ENCODE results near the gene ITGB5. TPM values are rescaled to one million over a fixed set of nuclear protein-coding genes. Genes with fewer than 3 reads are reported as not detected.

The ITGB5 gene
- polyA plus RNA-seq, 2 of the 4 experiments (the other 2 are of a cell fraction) = 201 to 260 TPM

GRCh38 chr3:124805671-124806070 lies 81.5 kb downstream of the ITGB5 start (continued):
- TF ChIP-seq HMGXB4 (CRISPR knock-in tag; IDR thresholded peaks at IDR 0.05; ENCODE audit: borderline replicate concordance) = no peak

GRCh38 chr3:124804875-124805274 lies 82.3 kb downstream of the ITGB5 start:
- POLR2A ChIA-PET = no interaction called here
- H3K4me1 ChIP-seq = peaks cover 41% of the 10 kb centered on the region
- no peak for TF ChIP-seq KDM1A (IDR thresholded peaks at IDR 0.05; ENCODE audit: low read depth)
- TF ChIP-seq CHD4 (IDR thresholded peaks at IDR 0.05; ENCODE audit: borderline replicate concordance) = no peak
- no peak for TF ChIP-seq TP53 (CRISPR knock-in tag; IDR thresholded peaks at IDR 0.05)
- TF ChIP-seq RARB (CRISPR knock-in tag; IDR thresholded peaks at IDR 0.05) = no peak
- no peak for TF ChIP-seq POLR2AphosphoS2 (conservative IDR thresholded peaks at IDR 0.05; ENCODE audit: low read length)
- TF ChIP-seq RFX5 (IDR thresholded peaks at IDR 0.05) = no peak
- no peak for TF ChIP-seq HEYL (CRISPR knock-in tag; IDR thresholded peaks at IDR 0.05)
- TF ChIP-seq ESRRA (IDR thresholded peaks at IDR 0.05; ENCODE audit: borderline replicate concordance, low read length) = no peak
- no peak for TF ChIP-seq BHLHE40 (IDR thresholded peaks at IDR 0.05; ENCODE audit: low read depth, low read length)
- no peak for TF ChIP-seq CEBPB (IDR thresholded peaks at IDR 0.05)
- no peak for TF ChIP-seq MAZ (IDR thresholded peaks at IDR 0.05; ENCODE audit: borderline replicate concordance, low read depth, low read length)
- no peak for TF ChIP-seq ZNF302 (CRISPR knock-in tag; IDR thresholded peaks at IDR 0.05)
- H3K4me3 ChIP-seq = no peak overlapping the region
- no peak for ATAC-seq
- no peak for FAIRE-seq
- H3K27ac ChIP-seq = 0 out of 6 replicates have a peak overlapping the region, but pooled peaks of 1 of the 2 experiments have one; percentile 11
- CTCF ChIA-PET = interaction anchor here (2.3 to 7.7 kb wide), 2 partner anchors 18 to 23 kb away, joined by 8 to 48 read pairs; no protein-coding TSS in a partner anchor
- no peaks in the 10 kb centered on the region for H3K9me3 ChIP-seq
- 98% methylated on average over 6 of the region's 7 CpGs for WGBS (ENCODE audit: missing lambda C conversion rate)
- DNase-seq (ENCODE audit: low read depth in 1 of 2, low spot score in 1 of 2) = no peak
- no peak overlapping the region for H3K4me2 ChIP-seq

DNA sequence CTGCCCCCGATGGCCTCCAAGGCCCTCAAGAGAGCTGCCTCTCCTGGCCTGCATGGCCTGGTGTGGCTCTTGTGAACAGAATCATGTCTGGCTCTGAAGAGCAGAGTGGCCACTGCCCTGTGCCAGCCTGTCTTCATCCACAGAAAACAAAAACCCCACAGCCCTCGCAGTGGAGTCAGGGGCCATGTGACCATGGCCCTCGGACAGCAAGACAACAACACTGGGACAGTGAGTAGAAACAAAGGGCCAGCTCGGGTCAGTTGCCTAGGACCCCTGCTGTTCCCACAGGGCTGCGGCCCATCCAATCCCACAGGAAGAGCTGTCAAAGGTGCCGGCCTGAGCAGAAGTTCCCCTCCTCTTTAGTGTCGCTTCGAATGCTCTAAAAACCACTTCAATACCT lies 84.5 kb downstream of the ITGB5 start:
- CTCF ChIA-PET = interaction anchor here (0.6 to 7.7 kb wide), 4 partner anchors 16 to 99 kb away, joined by 3 to 48 read pairs (median 14); no protein-coding TSS in a partner anchor
- no peak for DNase-seq (ENCODE audit: low read depth in 1 of 2, low spot score in 1 of 2)
- Histone ChIP-seq H3K27ac (no peak overlapping the region), H3K4me1 (peaks cover 19% of the 10 kb centered on the region), H3K9me3 (no peaks in the 10 kb centered on the region), H3K4me3 (no peak overlapping the region), H3K4me2 (no peak overlapping the region)
- TF ChIP-seq E2F6 (IDR thresholded peaks at IDR 0.05; ENCODE audit: borderline replicate concordance, low read depth) = no peak
- TF ChIP-seq HDAC2 (IDR thresholded peaks at IDR 0.05) = no peak
- TF ChIP-seq JUN (IDR thresholded peaks at IDR 0.05) = no peak
- no peak for TF ChIP-seq NFE2L2 (conservative IDR thresholded peaks at IDR 0.05; ENCODE audit: low read length)
- no peak for TF ChIP-seq PBX3 (IDR thresholded peaks at IDR 0.05)
- TF ChIP-seq ELK1 (IDR thresholded peaks at IDR 0.05; ENCODE audit: low read depth, low read length) = no peak
- no peak for TF ChIP-seq REST (IDR thresholded peaks at IDR 0.05)
- TF ChIP-seq ZC3H11A (IDR thresholded peaks at IDR 0.05) = no peak
- TF ChIP-seq TFCP2L1 (CRISPR knock-in tag; IDR thresholded peaks at IDR 0.05) = no peak
- no peak for TF ChIP-seq PHF8 (IDR thresholded peaks at IDR 0.05; ENCODE audit: borderline replicate concordance, low read depth)
- TF ChIP-seq GATA3 (IDR thresholded peaks at IDR 0.05; ENCODE audit: borderline replicate concordance) = no peak
- no peak for TF ChIP-seq USF2 (IDR thresholded peaks at IDR 0.05)
- no peak for TF ChIP-seq MAFK (IDR thresholded peaks at IDR 0.05; ENCODE audit: partially characterized antibody)
- no peak for TF ChIP-seq NR3C1 (IDR thresholded peaks at IDR 0.05)
- no peak for FAIRE-seq
- no peak for ATAC-seq
- POLR2A ChIA-PET = no interaction called here
- 91% methylated on average over 7 of the region's 8 CpGs for WGBS (ENCODE audit: missing lambda C conversion rate)
